Measurements from ENCODE around the gene MPPED2.

MPPED2 gene, protein sequence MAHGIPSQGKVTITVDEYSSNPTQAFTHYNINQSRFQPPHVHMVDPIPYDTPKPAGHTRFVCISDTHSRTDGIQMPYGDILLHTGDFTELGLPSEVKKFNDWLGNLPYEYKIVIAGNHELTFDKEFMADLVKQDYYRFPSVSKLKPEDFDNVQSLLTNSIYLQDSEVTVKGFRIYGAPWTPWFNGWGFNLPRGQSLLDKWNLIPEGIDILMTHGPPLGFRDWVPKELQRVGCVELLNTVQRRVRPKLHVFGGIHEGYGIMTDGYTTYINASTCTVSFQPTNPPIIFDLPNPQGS

GRCh38 chr11:30586251-30587144 is at the start of gene MPPED2:
Gene MPPED2, minus strand, starts transcription at chr11:30586353. Its CDS starts 5,980 bp downstream, at chr11:30580373.
- Mint-ChIP-seq H3K27me3 (peaks cover 60% of the 10 kb centered on the region), H3K9me3 (no peaks in the 10 kb centered on the region), H3K27ac (no peak within 1 kb of the TSS), H3K4me1 (ENCODE audit: low read depth) (peaks cover 15% of the 10 kb centered on the region), H3K36me3 (ENCODE audit: low read depth) (no peaks in the 10 kb centered on the region), H3K4me3 (peak within 1 kb of the TSS; percentile 70)
- intact Hi-C loops (cut with micrococcal nuclease) = loop anchor here (10.0 kb wide), 1 partner anchor 152 kb away; no protein-coding TSS in a partner anchor

- H3K27ac Mint-ChIP-seq = no peak overlapping the region
- H3K9me3 Mint-ChIP-seq = peaks cover 8% of the 10 kb centered on the region
- H3K36me3 Mint-ChIP-seq (ENCODE audit: low read depth) = no peaks in the 10 kb centered on the region
- intact Hi-C loops (cut with micrococcal nuclease) = no loop called here
- no peaks in the 10 kb centered on the region for H3K27me3 Mint-ChIP-seq
- no peaks in the 10 kb centered on the region for H3K4me1 Mint-ChIP-seq (ENCODE audit: low read depth)
- H3K4me3 Mint-ChIP-seq = no peak overlapping the region
These were observed 49.3 kb upstream of the MPPED2 start for GRCh38 chr11:30635401-30635989.

DNA sequence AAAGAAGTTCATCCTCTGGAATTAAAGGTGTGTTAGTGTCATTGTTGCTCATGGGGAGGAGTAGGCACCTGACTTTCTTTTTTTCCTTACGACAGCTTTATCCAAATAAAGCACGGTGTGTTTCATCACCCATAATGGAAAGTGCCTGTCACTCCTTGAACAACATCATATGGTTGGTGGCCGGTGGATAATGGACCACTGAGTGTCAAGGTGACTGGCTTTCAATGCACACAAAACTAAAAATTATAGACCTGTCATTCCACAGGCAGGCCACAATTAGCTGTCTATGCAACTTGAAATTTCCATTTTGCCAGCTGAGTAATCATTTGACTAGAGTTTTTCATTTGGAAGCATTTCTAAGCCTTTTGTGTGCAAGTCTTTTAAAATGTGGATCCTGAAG is 45.0 kb upstream of the MPPED2 start:
- intact Hi-C loops (cut with micrococcal nuclease) = no loop called here
- H3K27me3 Mint-ChIP-seq = no peaks in the 10 kb centered on the region
- H3K9me3 Mint-ChIP-seq = peaks cover 8% of the 10 kb centered on the region
- no peaks in the 10 kb centered on the region for H3K36me3 Mint-ChIP-seq (ENCODE audit: low read depth)
- no peak overlapping the region for H3K27ac Mint-ChIP-seq
- no peak overlapping the region for H3K4me3 Mint-ChIP-seq
- no peaks in the 10 kb centered on the region for H3K4me1 Mint-ChIP-seq (ENCODE audit: low read depth)

GRCh38 chr11:30619767-30620166 is 33.6 kb upstream of the MPPED2 start:
- no peaks in the 10 kb centered on the region for H3K27me3 Mint-ChIP-seq
- intact Hi-C loops (cut with micrococcal nuclease) = no loop called here
- no peaks in the 10 kb centered on the region for H3K36me3 Mint-ChIP-seq (ENCODE audit: low read depth)
- H3K27ac Mint-ChIP-seq = no peak overlapping the region
- H3K4me1 Mint-ChIP-seq (ENCODE audit: low read depth) = no peaks in the 10 kb centered on the region
- H3K4me3 Mint-ChIP-seq = no peak overlapping the region
- H3K9me3 Mint-ChIP-seq = no peaks in the 10 kb centered on the region

DNA sequence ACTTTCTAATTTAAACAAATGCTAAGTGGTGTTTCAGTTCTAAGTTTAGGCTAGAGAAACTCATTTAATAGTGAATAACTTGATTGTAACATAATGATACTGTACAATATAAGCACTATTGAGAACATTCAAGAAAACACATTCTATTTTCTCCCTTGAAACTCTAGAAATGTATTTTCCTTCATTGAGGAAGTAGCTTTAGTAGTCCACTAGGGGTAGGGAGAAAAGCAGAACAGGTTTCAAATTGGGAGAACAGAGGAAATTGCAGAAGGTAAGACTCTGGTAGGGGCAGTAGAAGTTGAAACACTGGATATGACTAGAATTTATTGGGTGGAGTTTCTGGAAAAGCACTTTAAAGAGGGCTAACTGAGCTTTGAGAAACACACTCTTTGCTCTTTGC is 31.6 kb upstream of the MPPED2 start:
- intact Hi-C loops (cut with micrococcal nuclease) = no loop called here
- H3K27ac Mint-ChIP-seq = no peak overlapping the region

DNA sequence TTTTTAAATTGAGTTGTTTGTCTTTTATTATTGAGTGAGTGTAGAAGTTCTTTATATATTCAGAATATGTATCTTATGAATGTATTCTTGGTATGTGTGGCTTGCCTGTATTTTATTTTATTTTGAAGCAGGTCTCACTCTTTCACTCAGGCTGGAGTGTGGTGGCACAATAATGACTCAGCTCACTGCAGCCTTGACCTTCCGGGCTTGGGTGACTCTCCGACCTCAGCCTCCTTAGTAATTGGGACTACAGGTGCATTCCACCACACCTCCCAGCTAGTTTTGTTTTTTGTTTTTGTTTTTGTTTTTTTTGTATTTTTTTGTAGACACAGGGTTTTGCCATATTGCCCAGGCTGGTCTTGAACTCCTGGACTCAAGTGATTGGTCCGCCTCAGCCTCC is 24.5 kb upstream of the MPPED2 start:
- no peaks in the 10 kb centered on the region for H3K36me3 Mint-ChIP-seq (ENCODE audit: low read depth)
- no peaks in the 10 kb centered on the region for H3K27me3 Mint-ChIP-seq
- H3K9me3 Mint-ChIP-seq = no peaks in the 10 kb centered on the region
- no peak overlapping the region for H3K4me3 Mint-ChIP-seq
- no peaks in the 10 kb centered on the region for H3K4me1 Mint-ChIP-seq (ENCODE audit: low read depth)
- H3K27ac Mint-ChIP-seq = no peak overlapping the region
- intact Hi-C loops (cut with micrococcal nuclease) = no loop called here

More for the DNA sequence above, 31.6 kb upstream of the MPPED2 start:
- Mint-ChIP-seq H3K9me3 (no peaks in the 10 kb centered on the region), H3K4me1 (ENCODE audit: low read depth) (no peaks in the 10 kb centered on the region), H3K36me3 (ENCODE audit: low read depth) (no peaks in the 10 kb centered on the region), H3K4me3 (no peak overlapping the region), H3K27me3 (no peaks in the 10 kb centered on the region)

- Mint-ChIP-seq H3K9me3 (no peaks in the 10 kb centered on the region), H3K4me1 (ENCODE audit: low read depth) (no peaks in the 10 kb centered on the region), H3K36me3 (ENCODE audit: low read depth) (no peaks in the 10 kb centered on the region), H3K27ac (no peak overlapping the region), H3K4me3 (no peak overlapping the region), H3K27me3 (no peaks in the 10 kb centered on the region)
- intact Hi-C loops (cut with micrococcal nuclease) = no loop called here
These were observed 22.4 kb upstream of the MPPED2 start for GRCh38 chr11:30608534-30608933.

DNA sequence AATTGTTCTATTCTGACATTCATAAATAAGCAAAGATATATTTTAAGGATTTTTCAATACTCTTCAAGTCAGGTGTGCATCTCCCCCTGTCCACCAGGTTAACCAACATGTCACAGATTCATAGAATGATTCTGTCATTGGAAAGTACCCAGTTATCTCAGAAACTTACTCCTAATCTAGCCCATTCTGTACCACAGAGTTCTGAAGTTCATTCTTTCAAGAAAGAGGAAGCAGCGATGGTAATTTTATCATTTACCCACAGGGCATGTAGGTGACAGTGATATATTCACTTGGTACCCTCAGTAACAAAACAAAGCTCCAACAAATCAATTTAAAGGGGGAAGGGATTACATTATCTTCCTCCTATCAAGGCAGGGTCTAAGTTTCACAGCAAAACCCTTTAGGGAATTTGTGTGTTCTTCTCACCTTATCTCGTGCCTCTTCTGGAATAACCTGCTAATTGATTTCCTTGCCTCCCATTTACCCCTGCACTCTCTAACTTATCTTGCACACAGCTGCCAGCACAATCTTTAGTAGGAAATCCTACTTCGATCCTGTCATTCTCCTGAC is 19.0 kb upstream of the MPPED2 start:
- Mint-ChIP-seq H3K9me3 (peaks cover 10% of the 10 kb centered on the region), H3K4me3 (no peak overlapping the region), H3K27ac (no peak overlapping the region), H3K4me1 (ENCODE audit: low read depth) (no peaks in the 10 kb centered on the region), H3K27me3 (no peaks in the 10 kb centered on the region), H3K36me3 (ENCODE audit: low read depth) (no peaks in the 10 kb centered on the region)
- intact Hi-C loops (cut with micrococcal nuclease) = no loop called here

- no peak overlapping the region for H3K4me3 Mint-ChIP-seq
- peaks cover 10% of the 10 kb centered on the region for H3K9me3 Mint-ChIP-seq
- no peaks in the 10 kb centered on the region for H3K36me3 Mint-ChIP-seq (ENCODE audit: low read depth)
- H3K27me3 Mint-ChIP-seq = no peaks in the 10 kb centered on the region
- no peaks in the 10 kb centered on the region for H3K4me1 Mint-ChIP-seq (ENCODE audit: low read depth)
- H3K27ac Mint-ChIP-seq = no peak overlapping the region
- intact Hi-C loops (cut with micrococcal nuclease) = no loop called here
These were observed 17.2 kb upstream of the MPPED2 start for GRCh38 chr11:30603357-30603756.

- Mint-ChIP-seq H3K4me3 (no peak overlapping the region), H3K27me3 (peaks cover 6% of the 10 kb centered on the region), H3K9me3 (peaks cover 10% of the 10 kb centered on the region), H3K27ac (no peak overlapping the region), H3K36me3 (ENCODE audit: low read depth) (no peaks in the 10 kb centered on the region), H3K4me1 (ENCODE audit: low read depth) (no peaks in the 10 kb centered on the region)
- intact Hi-C loops (cut with micrococcal nuclease) = no loop called here
These were observed 10.7 kb upstream of the MPPED2 start for GRCh38 chr11:30596832-30597231.

- Mint-ChIP-seq H3K27ac (no peak overlapping the region), H3K9me3 (peaks cover 2% of the 10 kb centered on the region), H3K36me3 (ENCODE audit: low read depth) (no peaks in the 10 kb centered on the region), H3K4me1 (ENCODE audit: low read depth) (no peaks in the 10 kb centered on the region), H3K27me3 (peaks cover 6% of the 10 kb centered on the region), H3K4me3 (no peak overlapping the region)
- intact Hi-C loops (cut with micrococcal nuclease) = no loop called here
These were observed 9.8 kb upstream of the MPPED2 start for GRCh38 chr11:30595934-30596333.

DNA sequence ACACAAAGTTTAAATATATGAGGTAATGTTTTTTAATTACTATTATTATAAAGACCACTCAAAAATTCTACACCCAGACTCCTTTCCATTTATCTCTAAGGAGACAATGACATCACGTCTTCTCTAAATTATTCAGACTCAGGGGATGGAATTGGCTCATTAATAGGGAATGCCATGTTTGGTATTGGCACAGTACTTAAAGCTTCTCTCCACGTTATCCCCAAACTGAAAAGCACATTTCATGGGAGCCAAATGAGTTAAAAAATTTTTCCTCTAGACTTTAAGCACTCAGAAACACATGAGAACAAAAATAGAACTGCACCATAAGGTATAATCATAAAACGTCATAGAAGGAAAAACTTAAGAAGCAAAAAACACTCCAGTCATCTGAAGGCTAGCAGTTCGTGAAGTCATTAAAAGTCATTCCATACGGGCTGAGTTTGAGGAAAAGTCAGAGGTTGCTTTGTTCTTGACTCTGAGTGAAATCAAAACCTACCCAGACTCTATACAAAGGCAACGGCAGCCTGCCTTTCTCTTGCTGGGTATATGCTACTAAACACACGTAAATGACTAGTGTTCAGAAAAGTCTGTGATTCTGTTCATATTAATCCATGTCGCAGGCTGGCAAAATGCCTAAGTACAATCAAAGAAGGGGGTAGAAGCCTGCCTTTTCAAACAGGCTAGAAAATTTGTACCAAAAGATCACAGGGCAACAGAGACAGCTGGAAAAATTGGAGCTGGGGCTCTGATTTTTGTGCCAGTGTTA is 8.7 kb upstream of the MPPED2 start:
- intact Hi-C loops (cut with micrococcal nuclease) = no loop called here
- peaks cover 6% of the 10 kb centered on the region for H3K27me3 Mint-ChIP-seq
- no peak overlapping the region for H3K4me3 Mint-ChIP-seq
- H3K27ac Mint-ChIP-seq = no peak overlapping the region
- H3K36me3 Mint-ChIP-seq (ENCODE audit: low read depth) = no peaks in the 10 kb centered on the region
- H3K4me1 Mint-ChIP-seq (ENCODE audit: low read depth) = no peaks in the 10 kb centered on the region
- no peaks in the 10 kb centered on the region for H3K9me3 Mint-ChIP-seq

- H3K27me3 Mint-ChIP-seq = peaks cover 61% of the 10 kb centered on the region
- H3K4me3 Mint-ChIP-seq = no peak overlapping the region
These were observed 1.2 kb upstream of the MPPED2 start for GRCh38 chr11:30587269-30587812.

More at GRCh38 chr11:30587269-30587812, 1.2 kb upstream of the MPPED2 start:
- no peaks in the 10 kb centered on the region for H3K36me3 Mint-ChIP-seq (ENCODE audit: low read depth)
- H3K27ac Mint-ChIP-seq = no peak overlapping the region
- H3K9me3 Mint-ChIP-seq = no peaks in the 10 kb centered on the region
- intact Hi-C loops (cut with micrococcal nuclease) = loop anchor here (10.0 kb wide), 1 partner anchor 153 kb away; no protein-coding TSS in a partner anchor
- H3K4me1 Mint-ChIP-seq (ENCODE audit: low read depth) = peaks cover 15% of the 10 kb centered on the region
